Hepatocyte (in vitro differentiated cells): ENCODE data around the gene IL27RA.
"Not testable (repeated sequence)": the region's sequence is repeated elsewhere in the genome, so short reads cannot be mapped to it uniquely, and the experiment has no call there.

Source experiments
- EZH2 ChIP-seq: fragments of 200-600 bp; sonication (generic); IDR thresholded peaks from 2 replicates; pipeline ENCODE4 v1.6.1; 2016; ENCODE audit warnings: antibody characterized with exemption, mild to moderate bottlenecking, borderline replicate concordance
- EZH2phosphoT487 ChIP-seq: fragments of 200-600 bp; sonication (generic); IDR thresholded peaks from one replicate; pipeline ENCODE4 v1.6.1; 2018; ENCODE audit warnings: antibody characterized with exemption, mild to moderate bottlenecking, low read depth, moderate library complexity; ENCODE audit not compliant: unreplicated experiment, severe bottlenecking
- TF ChIP-seq, protein P1 (sequence below): fragments of 200-600 bp; sonication (generic); IDR thresholded peaks from 2 replicates; pipeline ENCODE4 v1.5.1; 2016; ENCODE audit warnings: antibody characterized with exemption, mild to moderate bottlenecking; ENCODE audit not compliant: poor library complexity

DNA sequence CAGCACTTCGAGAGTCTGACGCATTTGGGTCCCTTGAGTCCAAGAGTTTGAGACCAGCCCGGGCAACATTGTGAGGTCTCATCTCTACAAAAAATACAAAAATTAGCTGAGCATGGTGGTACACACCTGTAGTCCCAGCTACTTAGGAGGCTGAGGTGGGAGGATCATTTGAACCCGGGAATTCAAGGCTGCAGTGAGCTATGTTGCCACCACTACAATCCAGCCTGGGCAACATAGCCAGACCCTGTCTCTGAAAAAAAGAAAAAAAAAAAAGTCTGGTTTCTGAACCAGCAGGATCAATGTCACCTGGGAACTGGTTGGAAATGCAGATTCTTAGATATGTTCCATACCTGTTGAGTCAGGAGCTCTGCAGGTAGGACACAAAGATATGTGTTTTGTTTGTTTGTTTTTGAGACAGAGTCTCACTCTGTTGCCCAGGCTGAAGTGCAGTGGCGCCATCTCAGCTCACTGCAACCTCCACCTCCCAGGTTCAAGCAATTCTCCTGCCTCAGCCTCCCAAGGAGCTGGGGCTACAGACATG lies 4.8 kb upstream of the IL27RA start:
- TF ChIP-seq, protein P1, sequence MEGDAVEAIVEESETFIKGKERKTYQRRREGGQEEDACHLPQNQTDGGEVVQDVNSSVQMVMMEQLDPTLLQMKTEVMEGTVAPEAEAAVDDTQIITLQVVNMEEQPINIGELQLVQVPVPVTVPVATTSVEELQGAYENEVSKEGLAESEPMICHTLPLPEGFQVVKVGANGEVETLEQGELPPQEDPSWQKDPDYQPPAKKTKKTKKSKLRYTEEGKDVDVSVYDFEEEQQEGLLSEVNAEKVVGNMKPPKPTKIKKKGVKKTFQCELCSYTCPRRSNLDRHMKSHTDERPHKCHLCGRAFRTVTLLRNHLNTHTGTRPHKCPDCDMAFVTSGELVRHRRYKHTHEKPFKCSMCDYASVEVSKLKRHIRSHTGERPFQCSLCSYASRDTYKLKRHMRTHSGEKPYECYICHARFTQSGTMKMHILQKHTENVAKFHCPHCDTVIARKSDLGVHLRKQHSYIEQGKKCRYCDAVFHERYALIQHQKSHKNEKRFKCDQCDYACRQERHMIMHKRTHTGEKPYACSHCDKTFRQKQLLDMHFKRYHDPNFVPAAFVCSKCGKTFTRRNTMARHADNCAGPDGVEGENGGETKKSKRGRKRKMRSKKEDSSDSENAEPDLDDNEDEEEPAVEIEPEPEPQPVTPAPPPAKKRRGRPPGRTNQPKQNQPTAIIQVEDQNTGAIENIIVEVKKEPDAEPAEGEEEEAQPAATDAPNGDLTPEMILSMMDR, result not testable (repeated sequence)
- not testable (repeated sequence) for TF ChIP-seq EZH2phosphoT487, EZH2
